A673 (cell line): Measurements from ENCODE around the gene KYNU. TPM values are rescaled to one million over a fixed set of nuclear protein-coding genes. Genes with fewer than 3 reads are reported as not detected.
"Not testable (repeated sequence)": the region's sequence is repeated elsewhere in the genome, so short reads cannot be mapped to it uniquely, and the experiment has no call there.

Experiments
- BruUV-seq: library from RNA; stranded (reverse); fragments of 400-500 nt; replicated peaks from 2 replicates; lab custom pipeline; 2021; lab: Mats Ljungman, UMichigan
- CTCF ChIA-PET: fragments of 300-600 bp; sonication (Branson Sonifier 250); formaldehyde crosslinking; loops from one replicate; lab custom pipeline; 2022; ENCODE audit warnings: antibody characterized with exemption; lab: Charles Lee
- POLR2A ChIA-PET: fragments of 300-600 bp; sonication (Branson Sonifier 250); formaldehyde crosslinking; loops from one replicate; lab custom pipeline; 2022; ENCODE audit warnings: antibody characterized with exemption; ENCODE audit not compliant: low non-redundant PET; lab: Charles Lee
- DNase-seq: peaks from one replicate; pipeline ENCODE4 v3.0.0-alpha.2; 2015; ENCODE audit warnings: low spot score
- H3K27ac ChIP-seq: fragments of 200-600 bp; sonication (generic); 2 replicates; pipeline ENCODE4 v1.5.1; 2016; ENCODE audit warnings: mixed run types, low read depth, mild to moderate bottlenecking, mixed read lengths, antibody characterized with exemption, low read length; ENCODE audit not compliant: poor library complexity, severe bottlenecking
- H3K27me3 ChIP-seq: fragments of 200-600 bp; sonication (generic); replicated peaks from 2 replicates; pipeline ENCODE4 v1.6.1; 2017; ENCODE audit warnings: mixed run types, low read depth, mild to moderate bottlenecking, mixed read lengths, antibody characterized with exemption, low read length; ENCODE audit not compliant: insufficient read depth, poor library complexity
- H3K36me3 ChIP-seq: fragments of 200-600 bp; sonication (generic); 2 replicates; pipeline ENCODE4 v1.6.1; 2016; ENCODE audit warnings: mixed run types, mild to moderate bottlenecking, mixed read lengths, antibody characterized with exemption, low read length; ENCODE audit not compliant: insufficient read depth, poor library complexity, severe bottlenecking
- H3K4me1 ChIP-seq: fragments of 200-600 bp; sonication (generic); 2 replicates; pipeline ENCODE4 v1.6.1; 2017; ENCODE audit warnings: mixed run types, mild to moderate bottlenecking, mixed read lengths, antibody characterized with exemption, low read length; ENCODE audit not compliant: insufficient read depth, poor library complexity, severe bottlenecking
- H3K4me3 ChIP-seq: fragments of 200-600 bp; sonication (generic); 2 replicates; pipeline ENCODE4 v1.5.1; 2016; ENCODE audit warnings: low read depth, mixed run types, mild to moderate bottlenecking, mixed read lengths, low read length; ENCODE audit not compliant: poor library complexity, severe bottlenecking
- H3K9me3 ChIP-seq: fragments of 200-600 bp; sonication (generic); 2 replicates; pipeline ENCODE4 v1.6.1; 2016; ENCODE audit warnings: mixed run types, low read depth, mild to moderate bottlenecking, mixed read lengths, antibody characterized with exemption, low read length; ENCODE audit not compliant: poor library complexity, severe bottlenecking
- EZH2 ChIP-seq: fragments of 200-600 bp; sonication (generic); IDR thresholded peaks from 2 replicates; pipeline ENCODE4 v1.6.1; 2017; ENCODE audit warnings: borderline replicate concordance, low read depth, mild to moderate bottlenecking, mixed read lengths, antibody characterized with exemption, low read length; ENCODE audit not compliant: poor library complexity, severe bottlenecking
- intact Hi-C: fragments of 100-400 bp; cut with micrococcal nuclease; formaldehyde crosslinking; loops from one replicate; pipeline ENCODE4 v1.10.0; 2022; ENCODE audit not compliant: unreplicated experiment
- total RNA-seq: library from RNA; stranded (reverse); gene quantifications from 2 replicates; pipeline ENCODE4 v1.2.3, GENCODE V29; 2021
- TF ChIP-seq, protein P1 (sequence below): fragments of 300-800, 200-600 bp; sonication (generic); conservative IDR thresholded peaks from 2 replicates; pipeline ENCODE4 v1.5.1; 2017; ENCODE audit warnings: low read depth, mild to moderate bottlenecking, antibody characterized with exemption, low read length, moderate library complexity, mixed read lengths

KYNU gene
- total RNA-seq, 1 experiment from 2014 or later: 2.5 TPM

DNA sequence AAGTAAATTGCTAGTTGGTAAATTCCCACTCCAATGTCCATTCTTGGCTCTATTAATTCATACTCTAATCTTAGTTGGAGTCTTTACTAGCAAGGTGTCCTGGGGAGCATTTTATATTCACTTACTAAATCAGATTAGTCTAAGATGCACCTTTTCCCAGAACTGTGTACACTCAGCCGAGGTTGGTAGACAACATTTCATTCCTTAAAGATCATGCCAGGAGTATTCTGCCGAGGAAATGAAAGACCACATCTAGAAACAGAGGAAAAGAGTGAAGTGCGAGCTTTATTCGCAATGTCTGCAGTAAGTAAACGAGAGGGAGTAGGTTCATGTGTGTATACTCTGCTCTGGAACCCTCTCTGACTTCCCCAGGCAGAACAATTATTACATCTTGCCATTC, 14.6 kb upstream of the KYNU start:
- Histone ChIP-seq H3K27me3 (no peaks in the 10 kb centered on the region), H3K27ac (no peak overlapping the region), H3K4me1 (no peaks in the 10 kb centered on the region), H3K9me3 (no peaks in the 10 kb centered on the region), H3K36me3 (no peaks in the 10 kb centered on the region), H3K4me3 (no peak overlapping the region)
- POLR2A ChIA-PET: no interaction called here
- no peak for DNase-seq
- no peak for TF ChIP-seq EZH2
- TF ChIP-seq, protein P1, sequence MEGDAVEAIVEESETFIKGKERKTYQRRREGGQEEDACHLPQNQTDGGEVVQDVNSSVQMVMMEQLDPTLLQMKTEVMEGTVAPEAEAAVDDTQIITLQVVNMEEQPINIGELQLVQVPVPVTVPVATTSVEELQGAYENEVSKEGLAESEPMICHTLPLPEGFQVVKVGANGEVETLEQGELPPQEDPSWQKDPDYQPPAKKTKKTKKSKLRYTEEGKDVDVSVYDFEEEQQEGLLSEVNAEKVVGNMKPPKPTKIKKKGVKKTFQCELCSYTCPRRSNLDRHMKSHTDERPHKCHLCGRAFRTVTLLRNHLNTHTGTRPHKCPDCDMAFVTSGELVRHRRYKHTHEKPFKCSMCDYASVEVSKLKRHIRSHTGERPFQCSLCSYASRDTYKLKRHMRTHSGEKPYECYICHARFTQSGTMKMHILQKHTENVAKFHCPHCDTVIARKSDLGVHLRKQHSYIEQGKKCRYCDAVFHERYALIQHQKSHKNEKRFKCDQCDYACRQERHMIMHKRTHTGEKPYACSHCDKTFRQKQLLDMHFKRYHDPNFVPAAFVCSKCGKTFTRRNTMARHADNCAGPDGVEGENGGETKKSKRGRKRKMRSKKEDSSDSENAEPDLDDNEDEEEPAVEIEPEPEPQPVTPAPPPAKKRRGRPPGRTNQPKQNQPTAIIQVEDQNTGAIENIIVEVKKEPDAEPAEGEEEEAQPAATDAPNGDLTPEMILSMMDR: no peak
- intact Hi-C loops: no loop called here
- no TSS peak for BruUV-seq
- CTCF ChIA-PET: no interaction called here

DNA sequence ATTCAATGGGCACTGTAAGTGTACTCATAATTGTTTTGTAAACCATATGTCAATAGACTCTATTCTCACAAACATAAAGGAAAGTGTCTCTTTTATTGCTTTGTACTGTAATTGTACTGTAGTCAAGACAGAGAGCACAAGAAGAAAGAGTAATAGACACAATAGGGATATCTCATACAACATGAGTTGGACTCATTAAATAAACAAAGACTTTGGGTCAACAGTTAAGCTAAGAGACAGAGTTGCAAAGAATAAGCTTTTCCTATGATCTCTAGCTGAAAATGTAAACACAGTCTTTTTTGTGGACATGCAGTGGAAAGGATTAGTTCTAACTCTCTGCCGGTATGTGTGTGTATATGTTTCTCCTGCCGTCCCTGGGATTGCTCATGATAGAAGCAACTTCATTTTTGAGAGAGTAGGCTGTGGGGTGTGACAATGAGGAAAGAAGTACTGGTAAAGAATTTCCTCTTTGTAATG, 13.9 kb upstream of the KYNU start:
- CTCF ChIA-PET: no interaction called here
- intact Hi-C loops: no loop called here

DNA sequence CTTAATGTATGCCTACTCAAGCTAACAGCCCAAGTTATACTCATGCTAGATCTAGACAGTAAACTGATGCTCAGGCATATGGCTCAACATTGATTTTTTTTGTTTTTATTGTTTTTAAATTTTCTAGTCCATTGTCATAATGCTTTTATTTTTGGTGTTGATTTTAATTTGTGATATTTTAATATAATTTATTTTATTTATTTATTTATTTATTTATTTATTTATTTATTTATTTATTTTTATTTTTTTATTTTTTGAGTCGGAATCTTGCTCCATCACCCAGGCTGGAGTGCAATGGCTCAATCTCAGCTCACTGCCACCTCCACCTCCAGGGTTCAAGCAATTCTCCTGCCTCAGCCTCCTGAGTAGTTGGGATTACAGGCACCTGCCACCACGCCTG, 12.9 kb upstream of the KYNU start:
- H3K4me1 ChIP-seq, H3K36me3 ChIP-seq, H3K9me3 ChIP-seq, CTCF ChIA-PET, DNase-seq, H3K4me3 ChIP-seq, H3K27ac ChIP-seq, intact Hi-C loops, H3K27me3 ChIP-seq, POLR2A ChIA-PET, BruUV-seq: not testable (repeated sequence)

More for the DNA sequence above, 13.9 kb upstream of the KYNU start:
- POLR2A ChIA-PET: no interaction called here
- Histone ChIP-seq H3K4me1 (no peaks in the 10 kb centered on the region), H3K27ac (no peak overlapping the region), H3K4me3 (no peak overlapping the region), H3K36me3 (no peaks in the 10 kb centered on the region), H3K9me3 (no peaks in the 10 kb centered on the region), H3K27me3 (no peaks in the 10 kb centered on the region)
- TF ChIP-seq, protein P1: no peak
- TF ChIP-seq EZH2: no peak
- BruUV-seq: no TSS peak
- DNase-seq: no peak

DNA sequence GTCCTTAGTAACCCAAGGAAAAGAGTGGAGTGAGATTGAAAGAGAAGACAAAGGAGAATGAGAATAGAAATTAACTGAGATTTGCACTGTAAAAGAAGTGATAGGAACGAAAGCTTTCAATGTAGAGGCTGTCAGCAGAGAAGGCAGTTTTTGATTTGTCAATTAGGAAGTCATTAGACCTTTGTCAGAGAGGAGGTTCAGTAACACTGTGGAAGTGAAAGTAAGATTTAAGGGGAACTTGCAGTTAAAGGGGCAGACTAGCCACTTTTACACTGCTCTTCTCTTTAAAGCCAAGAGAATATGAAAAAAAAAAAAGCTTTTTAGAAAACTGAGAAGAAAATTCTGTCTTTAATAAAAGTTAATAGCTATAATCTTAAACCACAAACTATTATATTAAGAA, 11.5 kb upstream of the KYNU start:
- H3K36me3 ChIP-seq: no peaks in the 10 kb centered on the region
- no TSS peak for BruUV-seq
- H3K4me3 ChIP-seq: no peak overlapping the region
- DNase-seq: no peak
- ChIA-PET POLR2A (no interaction called here), CTCF (no interaction called here)
- TF ChIP-seq EZH2: no peak
- TF ChIP-seq, protein P1: no peak
- H3K9me3 ChIP-seq: no peaks in the 10 kb centered on the region
- H3K4me1 ChIP-seq: no peaks in the 10 kb centered on the region
- H3K27me3 ChIP-seq: no peaks in the 10 kb centered on the region
- intact Hi-C loops: no loop called here
- no peak overlapping the region for H3K27ac ChIP-seq
